ENCODE measurements around the gene LBHD1.
"Not testable (repeated sequence)": the region's sequence is repeated elsewhere in the genome, so short reads cannot be mapped to it uniquely, and the experiment has no call there.

The LBHD1 gene

GRCh38 chr11:62671608-62672389 lies at the start of gene LBHD1, which contains the start of gene UQCC3:
Gene LBHD1 (minus strand): TSS chr11:62672267. CDS start chr11:62670031, 2,236 bp downstream.
Gene UQCC3 (plus strand): TSS chr11:62671673. CDS start chr11:62671746, 73 bp downstream.
- no peak for FAIRE-seq
- DNase-seq (ENCODE audit: low spot score): peak; percentile 80

- FAIRE-seq (no peak), DNase-seq (ENCODE audit: low spot score) (no peak)
These were observed 47.4 kb upstream of the LBHD1 start for GRCh38 chr11:62719302-62719978.

- no peak for FAIRE-seq
- no peak for DNase-seq (ENCODE audit: low spot score)
These were observed 44.7 kb upstream of the LBHD1 start for GRCh38 chr11:62716816-62717215.

GRCh38 chr11:62716206-62716605 lies 44.1 kb upstream of the LBHD1 start:
- DNase-seq (ENCODE audit: low spot score) (no peak), FAIRE-seq (no peak)

GRCh38 chr11:62715150-62716130 lies 43.4 kb upstream of the LBHD1 start:
- DNase-seq (ENCODE audit: low spot score) (no peak), FAIRE-seq (no peak)

GRCh38 chr11:62713343-62713742 lies 41.3 kb upstream of the LBHD1 start:
- FAIRE-seq (no peak), DNase-seq (ENCODE audit: low spot score) (no peak)

- DNase-seq (ENCODE audit: low spot score): no peak
- no peak for FAIRE-seq
These were observed 40.8 kb upstream of the LBHD1 start for GRCh38 chr11:62712861-62713260.

GRCh38 chr11:62712276-62712812 lies 40.3 kb upstream of the LBHD1 start:
- FAIRE-seq: no peak
- DNase-seq (ENCODE audit: low spot score): no peak

- FAIRE-seq (no peak), DNase-seq (ENCODE audit: low spot score) (no peak)
These were observed 37.9 kb upstream of the LBHD1 start for GRCh38 chr11:62710001-62710345.

GRCh38 chr11:62709247-62710000 lies 37.4 kb upstream of the LBHD1 start:
- FAIRE-seq (no peak), DNase-seq (ENCODE audit: low spot score) (no peak)

GRCh38 chr11:62708793-62709192 lies 36.7 kb upstream of the LBHD1 start:
- FAIRE-seq: no peak
- no peak for DNase-seq (ENCODE audit: low spot score)

GRCh38 chr11:62708392-62708791 lies 36.3 kb upstream of the LBHD1 start:
- no peak for FAIRE-seq

GRCh38 chr11:62707277-62707861 lies 35.3 kb upstream of the LBHD1 start, which contains the start of the genes BSCL2 and GNG3:
Gene BSCL2 (minus strand): TSS chr11:62707424. CDS start chr11:62707195, 229 bp downstream.
Gene GNG3 (plus strand): TSS chr11:62707676. CDS start chr11:62708296, 620 bp downstream.
- FAIRE-seq (no peak), DNase-seq (ENCODE audit: low spot score) (no peak)

More at GRCh38 chr11:62708392-62708791, 36.3 kb upstream of the LBHD1 start:
- no peak for DNase-seq (ENCODE audit: low spot score)

- no peak for FAIRE-seq
- DNase-seq (ENCODE audit: low spot score): no peak
These were observed 34.8 kb upstream of the LBHD1 start for GRCh38 chr11:62706850-62707247.

GRCh38 chr11:62705880-62706849 lies 34.1 kb upstream of the LBHD1 start:
- DNase-seq (ENCODE audit: low spot score): no peak
- no peak for FAIRE-seq

- FAIRE-seq (no peak), DNase-seq (ENCODE audit: low spot score) (no peak)
These were observed 33.3 kb upstream of the LBHD1 start for GRCh38 chr11:62705413-62705812.

GRCh38 chr11:62703921-62704320 lies 31.9 kb upstream of the LBHD1 start:
- not testable (repeated sequence) for FAIRE-seq; DNase-seq (ENCODE audit: low spot score)

- FAIRE-seq (no peak), DNase-seq (ENCODE audit: low spot score) (no peak)
These were observed 30.2 kb upstream of the LBHD1 start for GRCh38 chr11:62702246-62702645.
